T-helper 9 cell (primary cell): ENCODE results near the gene MAEA.
A peak's percentile ranks its signal among the peaks of the same experiment; 100 is the strongest.

Source experiments
- DNase-seq: peaks from one replicate; pipeline ENCODE4 v3.0.0-alpha.2; 2020

Gene MAEA

DNA sequence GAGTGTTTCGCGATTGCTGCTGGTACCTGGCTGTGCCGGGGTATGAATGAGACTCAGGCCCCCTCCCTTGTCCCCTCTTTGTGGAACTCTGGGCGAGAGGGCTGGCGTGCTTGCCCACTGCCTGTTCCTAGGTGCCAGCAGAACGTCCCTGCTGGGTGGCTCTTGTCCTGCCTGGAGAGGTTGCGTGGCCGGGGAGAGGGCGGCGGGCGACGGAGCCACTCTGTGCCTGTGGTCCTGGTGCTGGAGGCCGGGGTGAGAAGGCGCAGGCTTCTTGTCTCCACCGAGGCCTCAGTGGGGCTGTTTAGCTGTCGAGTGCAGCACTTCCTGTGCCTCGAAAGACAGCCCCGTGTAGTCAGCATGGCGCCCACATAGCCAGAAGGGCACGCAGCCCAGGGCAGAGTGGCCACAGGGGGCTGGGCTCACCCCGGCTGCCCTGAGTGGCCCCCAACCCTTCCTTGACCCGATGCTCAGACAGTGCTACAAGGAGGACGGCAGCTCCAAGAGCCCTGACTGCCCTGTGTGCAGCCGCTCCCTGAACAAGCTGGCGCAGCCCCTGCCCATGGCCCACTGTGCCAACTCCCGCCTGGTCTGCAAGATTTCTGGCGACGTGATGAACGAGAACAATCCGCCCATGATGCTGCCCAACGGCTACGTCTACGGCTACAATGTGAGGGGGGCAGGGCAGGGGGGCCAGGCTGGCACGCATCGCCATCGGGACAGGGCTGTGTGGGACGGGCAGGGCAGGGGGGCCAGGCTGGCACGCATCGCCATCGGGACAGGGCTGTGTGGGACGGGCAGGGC, 48.5 kb downstream of the MAEA start:
- no peak for DNase-seq

- DNase-seq, result no peak
Measured at GRCh38 chr4:1338752-1339414, 49.2 kb downstream of the MAEA start.

- DNase-seq, result no peak
Measured at GRCh38 chr4:1339489-1339888, 49.8 kb downstream of the MAEA start.

- no peak for DNase-seq
Measured at GRCh38 chr4:1340181-1340747, 50.6 kb downstream of the MAEA start.

DNA sequence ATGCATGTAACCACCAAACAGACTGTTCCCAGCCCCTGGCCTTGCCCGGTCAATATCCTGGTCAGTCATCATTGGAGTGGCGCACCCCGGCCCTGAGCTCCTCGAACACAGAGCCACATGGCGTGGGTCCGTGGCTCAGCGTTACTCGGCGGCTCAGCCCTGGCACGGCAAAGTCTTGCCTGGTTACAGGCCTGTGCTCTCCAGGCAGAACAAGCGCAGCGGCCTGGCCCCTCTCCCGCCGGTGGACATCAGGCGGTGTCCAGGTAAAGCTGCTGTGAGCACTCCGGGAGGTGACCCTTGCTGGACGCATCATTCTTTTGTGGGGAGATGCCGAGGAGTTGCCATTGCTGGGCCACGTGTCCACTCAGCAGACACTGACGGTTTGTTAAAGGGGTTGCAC, 51.2 kb downstream of the MAEA start:
- no peak for DNase-seq

DNA sequence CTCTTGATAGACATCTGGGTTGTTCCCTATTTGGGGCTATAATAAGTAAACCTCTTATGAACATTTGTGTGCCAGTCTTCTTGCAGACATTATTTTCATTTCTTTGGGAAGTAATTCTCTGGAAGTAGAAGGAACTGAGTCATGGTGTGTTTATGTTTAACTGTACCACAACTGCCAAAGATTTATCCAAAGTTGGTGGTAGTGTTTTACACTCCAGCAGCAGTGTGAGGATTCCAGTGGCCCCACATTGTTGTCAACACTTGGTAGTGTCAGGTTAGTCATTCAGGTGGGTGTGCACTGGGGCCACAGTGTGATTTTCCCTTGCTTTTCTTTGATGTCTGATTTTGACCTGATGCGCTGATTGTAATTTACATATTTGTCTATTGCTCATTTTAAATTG, 52.3 kb downstream of the MAEA start:
- DNase-seq, result no peak

GRCh38 chr4:1344696-1345095, 55.0 kb downstream of the MAEA start:
- DNase-seq, result no peak

DNA sequence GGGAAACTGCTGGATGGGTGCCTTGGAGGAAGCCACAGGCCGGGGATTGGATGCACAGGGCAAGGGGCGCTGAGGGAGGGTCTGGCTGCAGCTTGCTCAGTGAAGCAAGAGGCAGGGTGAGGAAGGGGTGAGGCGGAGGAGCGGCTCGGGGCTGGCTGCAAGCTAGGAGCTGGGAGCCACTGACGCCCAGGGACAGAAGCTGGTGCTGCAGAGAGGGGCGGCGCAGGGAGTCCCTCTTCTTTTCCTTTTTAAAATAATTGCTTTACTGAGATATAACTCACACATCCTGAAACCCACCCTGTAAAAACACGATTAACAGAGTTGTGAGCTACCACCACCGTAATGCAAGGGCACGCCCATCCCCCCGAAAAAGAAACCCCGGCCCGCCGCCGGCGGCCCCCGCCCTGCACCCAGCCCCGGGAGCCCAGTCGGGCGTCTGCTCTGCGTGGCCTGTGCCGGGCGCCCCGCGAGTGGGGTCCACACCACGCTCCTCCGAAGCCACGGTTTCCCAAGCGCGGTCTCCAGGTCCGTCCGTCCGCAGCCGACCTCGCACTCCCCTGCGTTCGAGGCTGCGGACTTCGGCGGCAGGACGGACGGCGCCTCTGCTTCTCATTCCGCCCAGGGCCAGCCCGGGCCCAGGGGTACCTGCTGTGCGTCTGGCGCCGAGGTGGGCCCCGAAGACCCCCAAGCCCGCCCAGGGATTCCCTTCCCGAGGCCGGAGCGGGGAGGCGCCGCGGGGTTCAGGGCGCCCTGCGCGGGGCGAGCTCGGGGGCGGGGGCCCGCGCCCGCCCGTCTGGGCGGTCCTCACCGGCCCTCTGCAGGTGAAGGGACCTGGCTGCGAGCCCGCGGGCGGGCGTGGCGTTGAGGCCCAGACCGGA, 56.5 kb downstream of the MAEA start:
- DNase-seq, result peak; percentile 39

DNA sequence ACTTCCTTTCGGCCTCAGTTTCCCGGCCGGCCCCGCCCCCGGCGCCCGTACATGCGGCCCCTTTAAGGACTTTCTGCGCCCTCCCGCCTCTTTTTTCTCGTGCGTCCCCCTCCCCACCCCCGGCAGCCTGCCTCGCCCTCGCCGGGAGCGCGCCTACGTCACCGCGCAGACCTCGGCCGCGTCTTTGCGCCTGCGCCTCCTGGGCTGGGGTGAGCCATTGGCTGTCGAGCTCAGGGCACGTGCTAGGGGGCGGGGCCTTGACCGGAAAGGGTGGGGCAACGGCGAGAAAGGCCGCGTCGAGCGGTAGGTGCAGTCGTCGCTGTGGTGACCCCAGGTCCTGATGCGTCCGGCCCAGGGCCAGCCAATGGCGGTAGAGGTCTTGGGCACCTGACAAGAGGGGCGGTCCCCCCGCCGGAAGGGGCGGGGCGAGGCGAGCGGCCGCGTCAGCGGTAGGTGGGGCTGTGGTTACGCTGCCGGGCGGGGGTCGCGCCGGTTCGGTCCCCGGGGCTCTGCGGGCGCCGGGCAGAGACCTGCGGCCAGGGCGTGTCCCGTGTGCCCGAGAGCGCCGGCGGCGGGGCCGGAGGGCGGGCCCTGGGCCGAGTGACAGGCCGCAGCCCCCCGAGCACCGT, 57.2 kb downstream of the MAEA start, which contains the start of gene UVSSA:
Gene UVSSA (plus strand): TSS at position 428 of the 629 bp plus-strand sequence. CDS start 884 bp downstream, outside the sequence.
- DNase-seq, result peak; percentile 100

- DNase-seq, result no peak
Measured at GRCh38 chr4:1347410-1347864, 57.7 kb downstream of the MAEA start.

DNA sequence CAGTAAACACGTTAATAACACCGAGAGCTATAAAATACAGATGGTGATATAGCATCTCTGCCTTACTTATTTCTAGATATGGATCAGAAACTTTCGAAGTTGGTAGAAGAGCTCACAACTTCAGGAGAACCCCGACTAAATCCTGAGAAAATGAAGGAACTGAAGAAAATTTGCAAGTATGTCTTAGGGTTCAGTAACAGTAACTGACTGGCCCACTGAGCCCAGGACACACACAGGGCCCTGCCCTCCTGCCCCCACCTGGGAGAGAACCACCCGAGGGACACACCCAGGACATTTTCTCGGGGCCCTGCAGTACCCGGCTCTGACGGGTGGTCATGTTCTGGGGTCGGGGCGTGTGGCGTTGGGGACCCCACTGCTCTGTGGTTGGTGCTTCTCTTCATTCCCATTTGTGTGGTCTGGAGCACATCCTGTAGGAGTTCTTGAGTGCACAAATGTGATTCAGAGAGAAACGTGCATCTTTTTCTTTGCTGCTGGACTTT, 58.4 kb downstream of the MAEA start:
- no peak for DNase-seq

DNA sequence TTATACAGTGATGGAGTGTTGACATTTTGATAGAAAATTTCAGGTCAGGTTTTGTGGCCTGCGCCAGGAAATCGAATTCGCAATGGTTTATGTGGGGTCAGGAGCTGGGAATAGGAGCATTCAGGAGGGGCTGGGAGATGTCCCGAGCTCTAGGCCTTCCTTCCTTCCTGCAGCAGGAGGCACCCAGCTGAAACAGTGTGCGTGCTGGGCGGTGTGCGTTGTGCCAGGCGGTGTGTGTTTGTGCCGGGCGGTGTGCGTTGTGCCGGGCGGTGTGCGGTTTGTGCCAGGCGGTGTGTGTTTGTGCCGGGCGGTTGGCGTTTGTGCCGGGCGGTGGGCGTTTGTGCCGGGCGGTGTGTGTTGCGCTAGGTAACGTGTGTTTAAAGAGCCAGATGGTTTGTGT, 59.1 kb downstream of the MAEA start:
- no peak for DNase-seq

DNA sequence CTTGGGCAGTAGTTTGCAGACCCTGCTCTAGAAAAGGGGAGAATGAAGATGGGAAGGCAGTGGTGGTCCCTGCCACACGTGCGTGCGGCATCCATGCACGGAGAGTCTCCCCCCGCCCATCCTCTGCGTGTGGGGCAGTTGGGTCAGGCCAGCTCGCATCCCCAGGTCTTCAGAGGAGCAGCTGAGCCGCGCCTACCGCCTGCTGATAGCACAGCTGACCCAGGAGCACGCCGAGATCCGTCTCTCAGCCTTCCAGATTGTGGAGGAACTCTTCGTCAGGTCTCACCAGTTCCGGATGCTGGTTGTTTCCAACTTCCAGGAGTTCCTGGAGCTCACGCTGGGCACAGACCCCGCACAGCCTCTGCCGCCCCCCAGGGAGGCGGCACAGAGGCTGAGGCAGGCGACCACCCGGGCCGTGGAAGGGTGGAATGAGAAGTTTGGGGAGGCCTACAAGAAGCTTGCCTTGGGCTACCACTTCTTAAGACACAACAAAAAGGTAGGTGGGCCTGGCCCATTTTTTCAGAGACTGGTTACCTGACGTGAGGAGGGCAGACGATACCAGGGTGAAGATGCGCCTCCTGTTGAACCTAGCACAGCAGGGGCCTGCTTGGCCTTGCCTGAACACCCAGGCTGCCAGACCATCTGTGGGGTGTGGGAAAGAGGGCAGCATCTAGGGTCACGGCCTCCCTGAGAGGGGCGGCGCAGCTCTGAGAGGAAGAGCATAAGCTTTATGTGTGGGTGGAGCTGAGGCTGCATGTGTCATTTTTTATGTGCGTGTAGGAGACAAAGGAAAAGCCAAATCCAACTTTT, 59.9 kb downstream of the MAEA start:
- DNase-seq, result no peak

- DNase-seq, result no peak
Measured at GRCh38 chr4:1350169-1350520, 60.5 kb downstream of the MAEA start.

DNA sequence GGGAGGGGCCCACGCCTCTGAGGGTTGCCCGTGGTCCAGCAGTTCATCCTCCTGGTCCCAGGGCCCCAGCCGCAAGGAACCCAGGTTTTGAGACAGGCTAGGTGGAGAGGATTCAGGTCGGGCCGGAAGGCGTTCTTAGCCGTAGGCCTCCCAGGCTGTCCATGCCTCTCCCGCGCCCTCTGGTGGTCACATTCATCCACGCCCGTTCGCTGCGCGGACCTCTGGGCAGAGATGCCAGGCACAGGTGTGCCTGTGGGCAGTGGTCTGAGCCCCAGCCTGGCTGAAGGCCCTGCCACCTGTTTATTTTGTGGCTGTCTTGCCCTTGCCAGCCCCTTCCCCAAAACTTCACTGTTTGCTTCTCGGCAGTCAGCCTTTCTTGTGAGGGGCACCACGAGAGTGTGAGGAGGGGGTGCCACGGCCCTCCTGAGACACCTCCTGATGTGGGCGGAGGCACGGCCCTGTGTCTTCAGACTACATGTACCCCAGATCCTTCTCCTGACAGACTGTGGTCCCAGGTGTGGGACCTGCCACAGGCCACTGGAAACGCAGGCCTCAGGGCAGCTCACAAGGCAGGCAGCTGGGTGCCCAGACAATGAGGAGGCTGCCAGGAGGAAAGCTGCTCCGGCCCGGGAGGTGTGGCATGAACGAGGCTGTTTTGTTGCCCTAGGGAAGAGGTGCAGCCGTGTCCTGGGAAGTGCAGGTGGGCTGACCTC, 62.3 kb downstream of the MAEA start:
- DNase-seq, result peak; percentile 95

- DNase-seq, result no peak
Measured at GRCh38 chr4:1352567-1352900, 62.8 kb downstream of the MAEA start.

DNA sequence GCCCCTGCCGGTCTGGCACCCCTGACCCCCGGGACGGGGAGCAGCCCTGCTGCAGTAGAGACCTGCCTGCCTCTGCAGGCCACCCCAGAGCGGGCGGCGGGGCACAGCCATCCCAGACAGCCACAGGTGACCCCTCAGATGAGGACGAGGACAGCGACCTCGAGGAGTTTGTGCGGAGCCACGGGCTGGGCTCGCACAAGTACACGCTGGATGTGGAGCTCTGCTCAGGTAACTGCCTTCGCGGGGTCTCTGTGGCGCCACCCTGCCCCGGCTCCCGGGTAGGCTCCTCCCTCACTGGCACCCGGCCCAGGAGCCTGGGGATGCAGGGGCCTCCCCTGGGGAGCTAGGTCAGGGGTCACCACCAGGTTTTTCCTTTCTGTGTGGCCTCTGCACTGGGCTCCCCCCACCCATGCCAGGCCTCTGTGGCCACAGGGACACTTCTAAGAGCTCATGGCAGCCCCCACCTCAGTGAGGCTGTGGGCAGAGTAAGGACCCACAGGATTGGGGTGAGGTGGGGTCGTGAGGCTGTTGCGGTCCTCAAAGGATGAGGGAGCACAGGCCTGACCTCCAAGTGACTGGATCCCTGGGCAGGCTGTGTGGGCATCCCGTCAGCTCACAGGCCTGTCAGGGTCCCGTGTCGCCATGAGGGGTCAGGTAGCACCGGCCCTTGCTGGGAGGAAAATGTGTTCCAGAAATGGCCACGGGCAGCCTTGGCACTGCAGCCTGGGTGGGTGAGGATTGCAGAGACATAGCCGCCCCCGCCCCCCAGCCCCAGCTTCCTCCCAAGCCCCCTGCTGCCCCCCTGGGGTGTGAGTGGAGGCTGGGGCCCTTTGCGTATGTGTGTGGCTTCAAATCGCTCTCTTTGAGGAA, 63.7 kb downstream of the MAEA start:
- no peak for DNase-seq

DNA sequence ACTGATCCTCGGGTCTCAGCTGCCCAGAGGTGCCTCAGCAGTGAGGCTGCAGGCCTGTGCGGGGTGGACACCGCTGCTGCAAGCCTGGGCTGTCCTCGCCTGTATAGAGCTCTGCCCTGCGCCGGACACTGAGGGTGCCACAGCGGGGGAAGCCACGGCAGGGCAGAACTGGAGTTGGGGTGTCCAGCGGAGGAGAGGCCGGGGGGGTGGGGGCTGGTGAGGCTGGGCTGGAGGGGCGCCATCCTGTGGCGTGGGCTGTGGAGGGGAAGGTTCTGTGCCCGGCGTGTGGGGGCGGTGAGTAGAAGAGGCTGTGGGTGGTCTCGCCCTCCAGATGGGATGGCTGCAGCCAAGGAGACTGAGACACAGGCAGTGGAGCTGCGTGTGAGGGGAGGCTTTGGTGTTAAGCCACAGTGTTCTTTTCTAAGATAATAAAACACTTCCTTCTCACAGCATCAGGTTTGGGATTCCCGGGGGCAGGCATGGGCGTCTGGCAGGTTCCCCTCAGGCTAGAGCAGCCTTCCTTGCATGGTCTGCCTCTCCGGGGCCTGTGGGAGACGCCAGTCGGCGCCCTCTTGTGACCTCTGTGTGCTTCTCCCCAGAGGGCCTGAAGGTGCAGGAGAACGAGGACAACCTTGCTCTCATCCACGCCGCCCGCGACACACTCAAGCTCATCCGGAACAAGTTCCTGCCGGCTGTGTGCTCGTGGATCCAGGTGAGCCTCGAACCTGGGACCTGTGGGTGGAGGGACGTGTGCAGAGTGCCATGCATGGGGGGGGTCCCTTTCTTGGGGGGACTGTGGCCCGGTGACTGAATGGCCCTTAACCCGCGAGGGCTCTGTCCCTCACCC, 64.7 kb downstream of the MAEA start:
- no peak for DNase-seq

DNA sequence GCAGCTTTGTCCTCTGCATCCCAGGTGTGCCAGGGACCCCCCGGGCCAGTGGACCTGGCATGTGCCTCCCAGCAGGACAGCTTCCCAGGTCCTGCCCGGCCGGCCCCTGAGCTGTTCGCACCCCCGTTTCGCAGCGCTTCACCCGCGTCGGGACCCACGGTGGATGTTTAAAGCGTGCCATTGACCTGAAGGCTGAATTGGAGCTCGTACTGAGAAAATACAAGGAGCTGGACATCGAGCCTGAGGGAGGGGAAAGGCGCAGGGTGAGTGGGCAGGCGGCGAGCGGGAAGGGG, 65.2 kb downstream of the MAEA start:
- no peak for DNase-seq
